PC-3 (cell line): ENCODE data around the gene HPSE. TPM values are rescaled to one million over a fixed set of nuclear protein-coding genes. Genes with fewer than 3 reads are reported as not detected.

Source experiments
- ATAC-seq: fragments of 200-7000 bp; cut with Tn5 transposase; 2 replicates; pipeline ENCODE4 v1.9.1; 2020; ENCODE audit warnings: mild to moderate bottlenecking, moderate library complexity
- BruUV-seq: library from RNA; stranded (reverse); fragments of 400-500 nt; replicated peaks from 2 replicates; lab custom pipeline; 2021; lab: Mats Ljungman, UMichigan
- CTCF ChIA-PET: fragments of 300-600 bp; sonication (Branson Sonifier 250); formaldehyde crosslinking; loops from one replicate; lab custom pipeline; 2022; ENCODE audit warnings: antibody characterized with exemption; lab: Charles Lee
- POLR2A ChIA-PET: fragments of 300-600 bp; sonication (Branson Sonifier 250); formaldehyde crosslinking; loops from one replicate; lab custom pipeline; 2022; ENCODE audit warnings: antibody characterized with exemption; ENCODE audit not compliant: unreplicated experiment; lab: Charles Lee
- DNase-seq: peaks from one replicate; pipeline ENCODE4 v3.0.0-alpha.2; 2015
- H2AFZ ChIP-seq: fragments of 300-600 bp; sonication (generic); 2 replicates; pipeline ENCODE4 v1.6.0; 2016; ENCODE audit warnings: antibody characterized with exemption, low read length
- H3F3A ChIP-seq: fragments of 300-600 bp; sonication (generic); one replicate; pipeline ENCODE4 v1.6.0; 2017; ENCODE audit warnings: antibody characterized with exemption, low read length, control low read depth, mild to moderate bottlenecking; ENCODE audit not compliant: unreplicated experiment
- H3K27ac ChIP-seq: fragments of 300-600 bp; sonication (generic); 2 replicates; pipeline ENCODE4 v1.5.1; 2016; ENCODE audit warnings: mild to moderate bottlenecking, low read length
- H3K27me3 ChIP-seq: fragments of 300-600 bp; sonication (generic); 2 replicates; pipeline ENCODE4 v1.6.1; 2016; ENCODE audit warnings: low read length, mixed read lengths
- H3K36me3 ChIP-seq: fragments of 300-600 bp; sonication (generic); 2 replicates; pipeline ENCODE4 v1.6.1; 2016; ENCODE audit warnings: low read depth, mixed run types, low read length, mixed read lengths
- H3K4me1 ChIP-seq: fragments of 300-600 bp; sonication (generic); 2 replicates; pipeline ENCODE4 v1.5.1; 2016; ENCODE audit warnings: low read length; ENCODE audit not compliant: insufficient read depth
- H3K4me2 ChIP-seq: fragments of 300-600 bp; sonication (generic); 2 replicates; pipeline ENCODE4 v1.6.0; 2016; ENCODE audit warnings: low read length
- H3K4me3 ChIP-seq: fragments of 300-600 bp; sonication (generic); 2 replicates; pipeline ENCODE4 v1.5.1; 2016; ENCODE audit warnings: mild to moderate bottlenecking, low read length, mixed read lengths
- H3K79me2 ChIP-seq: fragments of 300-600 bp; sonication (generic); 2 replicates; pipeline ENCODE4 v1.6.1; 2017; ENCODE audit warnings: low read length, mixed read lengths
- H3K9ac ChIP-seq: fragments of 300-600 bp; sonication (generic); 2 replicates; pipeline ENCODE4 v1.6.0; 2016; ENCODE audit warnings: mild to moderate bottlenecking, low read length
- H3K9me2 ChIP-seq: fragments of 300-600 bp; sonication (generic); replicated peaks from 2 replicates; pipeline ENCODE4 v1.6.1; 2016; ENCODE audit warnings: mixed run types, low read length, mixed read lengths
- H3K9me3 ChIP-seq: fragments of 300-600 bp; sonication (generic); 2 replicates; pipeline ENCODE4 v1.6.1; 2016; ENCODE audit warnings: low read length, mixed read lengths
- H4K20me1 ChIP-seq: fragments of 300-600 bp; sonication (generic); 2 replicates; pipeline ENCODE4 v1.6.1; 2016; ENCODE audit warnings: low read length, mixed read lengths
- EZH2 ChIP-seq: fragments of 300-600 bp; sonication (generic); IDR thresholded peaks from one replicate; pipeline ENCODE4 v1.6.1; 2017; ENCODE audit warnings: antibody characterized with exemption, mild to moderate bottlenecking, low read length; ENCODE audit not compliant: unreplicated experiment
- EZH2phosphoT487 ChIP-seq: fragments of 300-600 bp; sonication (generic); IDR thresholded peaks from 2 replicates; pipeline ENCODE4 v1.6.1; 2018; ENCODE audit warnings: mild to moderate bottlenecking, antibody characterized with exemption, low read length, borderline replicate concordance
- intact Hi-C: fragments of 100-400 bp; cut with micrococcal nuclease; formaldehyde crosslinking; loops from 2 replicates; pipeline ENCODE4 v1.9.0; 2023
- total RNA-seq: library from RNA; depleted of rRNA; stranded (reverse); fragments of >200 nt; gene quantifications from 2 replicates; pipeline ENCODE4 v1.2.3, GENCODE V29; 2014
- TF ChIP-seq, protein P1 (sequence below): fragments of 300-600 bp; sonication (generic); conservative IDR thresholded peaks from 2 replicates; pipeline ENCODE4 v1.5.1; 2017; ENCODE audit warnings: antibody characterized with exemption, low read depth, mild to moderate bottlenecking, low read length

Gene HPSE
- total RNA-seq, 1 experiment from 2014 or later: 4.2 TPM

DNA sequence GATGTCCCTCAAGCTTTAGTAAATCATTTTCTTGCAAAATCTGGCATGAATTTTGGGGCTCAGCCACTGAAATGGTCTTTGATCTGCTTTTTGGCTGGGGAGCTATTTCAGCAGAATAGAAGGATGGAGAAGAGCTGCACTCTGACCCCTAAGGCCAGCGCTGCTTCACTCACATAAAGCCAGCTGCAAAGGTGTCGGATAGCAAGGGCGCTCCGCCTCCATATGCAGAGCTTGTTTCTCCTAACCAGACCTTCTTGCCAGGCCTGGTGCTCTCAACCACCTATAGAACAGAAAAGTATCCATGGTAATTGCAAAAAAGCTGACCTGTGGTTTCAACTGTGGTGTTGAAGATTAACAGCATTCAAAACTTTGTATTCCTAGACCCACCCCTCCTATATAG is 26.0 kb downstream of the HPSE start:
- intact Hi-C loops: no loop called here
- no peaks in the 10 kb centered on the region for H3F3A ChIP-seq
- no peaks in the 10 kb centered on the region for H3K4me1 ChIP-seq
- H3K9ac ChIP-seq: no peak overlapping the region
- ATAC-seq (no peak), DNase-seq (no peak)
- H3K4me2 ChIP-seq: no peak overlapping the region
- no peak overlapping the region for H2AFZ ChIP-seq
- H4K20me1 ChIP-seq: no peaks in the 10 kb centered on the region
- no peak overlapping the region for H3K27ac ChIP-seq
- ChIA-PET POLR2A (no interaction called here), CTCF (no interaction called here)
- H3K4me3 ChIP-seq: no peak overlapping the region
- H3K9me3 ChIP-seq: no peaks in the 10 kb centered on the region
- no peaks in the 10 kb centered on the region for H3K36me3 ChIP-seq
- no peak for TF ChIP-seq EZH2
- TF ChIP-seq, protein P1, sequence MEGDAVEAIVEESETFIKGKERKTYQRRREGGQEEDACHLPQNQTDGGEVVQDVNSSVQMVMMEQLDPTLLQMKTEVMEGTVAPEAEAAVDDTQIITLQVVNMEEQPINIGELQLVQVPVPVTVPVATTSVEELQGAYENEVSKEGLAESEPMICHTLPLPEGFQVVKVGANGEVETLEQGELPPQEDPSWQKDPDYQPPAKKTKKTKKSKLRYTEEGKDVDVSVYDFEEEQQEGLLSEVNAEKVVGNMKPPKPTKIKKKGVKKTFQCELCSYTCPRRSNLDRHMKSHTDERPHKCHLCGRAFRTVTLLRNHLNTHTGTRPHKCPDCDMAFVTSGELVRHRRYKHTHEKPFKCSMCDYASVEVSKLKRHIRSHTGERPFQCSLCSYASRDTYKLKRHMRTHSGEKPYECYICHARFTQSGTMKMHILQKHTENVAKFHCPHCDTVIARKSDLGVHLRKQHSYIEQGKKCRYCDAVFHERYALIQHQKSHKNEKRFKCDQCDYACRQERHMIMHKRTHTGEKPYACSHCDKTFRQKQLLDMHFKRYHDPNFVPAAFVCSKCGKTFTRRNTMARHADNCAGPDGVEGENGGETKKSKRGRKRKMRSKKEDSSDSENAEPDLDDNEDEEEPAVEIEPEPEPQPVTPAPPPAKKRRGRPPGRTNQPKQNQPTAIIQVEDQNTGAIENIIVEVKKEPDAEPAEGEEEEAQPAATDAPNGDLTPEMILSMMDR: no peak
- no peak for TF ChIP-seq EZH2phosphoT487
- no peaks in the 10 kb centered on the region for H3K9me2 ChIP-seq
- no peaks in the 10 kb centered on the region for H3K27me3 ChIP-seq
- H3K79me2 ChIP-seq: no peaks in the 10 kb centered on the region
- no TSS peak for BruUV-seq

DNA sequence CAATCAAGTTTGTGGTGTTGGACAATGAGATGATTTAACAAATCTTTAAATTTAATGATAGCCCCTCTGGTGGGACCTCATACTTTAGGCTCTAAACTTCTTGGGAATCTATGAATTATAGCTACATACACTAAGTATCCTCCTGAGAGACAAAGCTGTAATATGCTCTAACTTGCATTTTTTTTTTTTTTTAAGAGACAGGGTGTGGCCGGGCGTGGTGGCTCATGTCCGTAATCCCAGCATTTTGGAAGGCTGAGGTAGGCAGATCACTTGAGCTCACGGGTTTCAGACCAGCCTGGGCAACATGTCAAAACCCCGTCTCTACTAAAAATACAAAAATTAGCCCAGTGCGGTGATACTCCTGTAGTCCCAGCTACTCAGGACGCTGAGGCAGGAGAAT is 26.7 kb downstream of the HPSE start:
- no peak overlapping the region for H3K27ac ChIP-seq
- no peaks in the 10 kb centered on the region for H3K9me2 ChIP-seq
- H3F3A ChIP-seq: no peaks in the 10 kb centered on the region
- ChIA-PET CTCF (no interaction called here), POLR2A (no interaction called here)
- H3K4me3 ChIP-seq: no peak overlapping the region
- no peaks in the 10 kb centered on the region for H3K4me1 ChIP-seq
- no peaks in the 10 kb centered on the region for H3K27me3 ChIP-seq
- intact Hi-C loops: no loop called here
- ATAC-seq: no peak
- H2AFZ ChIP-seq: no peak overlapping the region
- no peaks in the 10 kb centered on the region for H3K79me2 ChIP-seq
- H3K9ac ChIP-seq: no peak overlapping the region
- H3K4me2 ChIP-seq: no peak overlapping the region
- TF ChIP-seq EZH2: no peak
- TF ChIP-seq, protein P1: no peak
- TF ChIP-seq EZH2phosphoT487: no peak
- no peaks in the 10 kb centered on the region for H4K20me1 ChIP-seq
- no peak for DNase-seq
- H3K36me3 ChIP-seq: no peaks in the 10 kb centered on the region
- BruUV-seq: no TSS peak
- no peaks in the 10 kb centered on the region for H3K9me3 ChIP-seq

DNA sequence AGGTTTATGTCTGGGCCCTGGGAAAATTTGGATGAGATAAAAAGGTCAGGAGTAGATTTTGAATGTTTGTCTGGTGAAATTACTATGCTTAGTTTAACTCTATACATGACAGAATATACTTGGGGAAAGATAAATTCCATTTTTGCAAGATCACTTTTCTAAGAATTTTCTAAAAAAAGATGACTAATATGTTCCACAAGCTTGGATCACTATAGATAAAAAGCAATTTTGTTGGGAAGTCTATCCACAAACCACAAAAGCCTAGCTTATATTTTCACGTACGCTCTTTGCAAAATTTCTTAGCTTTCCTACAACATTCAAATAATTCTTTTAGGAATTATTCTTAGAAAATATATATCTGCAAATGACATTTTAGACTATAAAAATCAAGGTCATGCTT is 29.5 kb downstream of the HPSE start:
- H4K20me1 ChIP-seq: no peaks in the 10 kb centered on the region
- no peak overlapping the region for H3K4me2 ChIP-seq
- H3K79me2 ChIP-seq: no peaks in the 10 kb centered on the region
- no peak for DNase-seq
- no peaks in the 10 kb centered on the region for H3K9me2 ChIP-seq
- no peaks in the 10 kb centered on the region for H3K9me3 ChIP-seq
- no peak overlapping the region for H3K27ac ChIP-seq
- CTCF ChIA-PET: no interaction called here
- H3F3A ChIP-seq: no peaks in the 10 kb centered on the region
- H3K4me3 ChIP-seq: no peak overlapping the region
- H3K9ac ChIP-seq: no peak overlapping the region
- no TSS peak for BruUV-seq
- intact Hi-C loops: no loop called here
- H3K36me3 ChIP-seq: no peaks in the 10 kb centered on the region
- H3K27me3 ChIP-seq: no peaks in the 10 kb centered on the region
- POLR2A ChIA-PET: no interaction called here
- TF ChIP-seq EZH2: no peak
- no peak for TF ChIP-seq EZH2phosphoT487
- TF ChIP-seq, protein P1: no peak
- H2AFZ ChIP-seq: no peak overlapping the region
- ATAC-seq: no peak
- H3K4me1 ChIP-seq: no peaks in the 10 kb centered on the region
